ENCODE results near the gene SIGLEC8. TPM values are rescaled to one million over a fixed set of nuclear protein-coding genes. Genes with fewer than 3 reads are reported as not detected.

Gene SIGLEC8
- total and polyA plus RNA-seq, 9 of the 15 experiments (the other 6 are each of a cell fraction or from before 2014, with no cell fraction given), result 0.04 to 0.65 (median 0.39) TPM

DNA sequence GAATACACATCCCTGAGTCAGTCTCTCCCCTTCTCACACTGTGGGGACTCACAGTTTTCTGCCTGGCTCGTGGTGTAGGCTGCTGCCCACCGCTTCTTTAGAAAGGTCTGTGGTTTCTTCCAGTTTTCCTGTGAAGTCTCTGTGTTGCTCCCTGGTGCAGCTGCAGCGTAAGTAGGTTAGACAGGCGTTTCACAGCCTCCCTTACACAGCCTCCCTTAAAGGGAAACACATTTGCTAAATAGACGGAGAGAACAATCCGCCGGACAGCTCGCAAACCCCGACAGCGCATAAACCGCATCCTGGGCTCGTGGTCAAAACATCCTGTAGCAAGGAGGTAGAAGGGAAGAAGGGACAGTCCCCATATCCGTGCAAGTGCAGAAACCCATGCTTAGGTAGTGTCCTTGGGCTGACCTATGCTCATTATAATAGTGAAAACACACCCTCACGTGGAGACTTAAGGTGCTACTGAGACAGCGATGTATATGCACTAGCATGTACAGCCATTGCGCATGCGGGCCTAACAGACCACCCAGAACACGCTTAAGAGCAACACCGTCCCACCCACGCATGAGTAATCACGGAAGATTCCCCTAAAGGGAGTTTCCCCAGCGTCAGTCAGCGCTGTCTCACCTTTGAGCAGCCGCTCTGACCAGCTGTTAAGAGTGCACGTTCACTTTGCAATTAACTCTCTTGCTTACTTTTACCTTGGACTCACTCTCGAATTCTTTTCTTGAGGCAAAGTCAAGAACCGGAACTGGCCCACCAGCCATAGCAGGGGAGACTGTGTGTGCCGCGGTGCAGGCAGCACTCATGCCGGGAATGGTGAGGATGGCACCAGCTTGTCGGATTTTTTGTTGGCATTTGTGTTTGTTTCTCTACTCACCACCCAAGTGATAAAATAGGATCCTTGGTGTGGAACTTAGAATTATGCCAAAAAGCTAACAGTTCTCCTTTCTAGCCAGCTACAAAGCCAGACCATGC is 16.6 kb downstream of the SIGLEC8 start (continued):
- TF ChIP-seq SIN3A (IDR thresholded peaks at IDR 0.05; ENCODE audit: borderline replicate concordance in 2 of 2, control insufficient read depth in 1 of 2, low read depth in 2 of 2, low read length in 2 of 2) (peak in 1 of 2 experiments; percentile 50; a peak in 1 of 4 replicates), NFRKB (IDR thresholded peaks at IDR 0.05; ENCODE audit: low read depth) (peak; percentile 76; the same call in 1 of the 2 replicates), ZNF707 (CRISPR knock-in tag; conservative IDR thresholded peaks at IDR 0.05) (no peak), MTA3 (IDR thresholded peaks at IDR 0.05; ENCODE audit: borderline replicate concordance) (no peak), ZNF274 (IDR thresholded peaks at IDR 0.05; ENCODE audit: borderline replicate concordance, low read depth, low read length) (no peak), ZNF324 (CRISPR knock-in tag; IDR thresholded peaks at IDR 0.05) (no peak), FOXJ2 (tag; IDR thresholded peaks at IDR 0.05) (no peak), ZFP1 (CRISPR knock-in tag; IDR thresholded peaks at IDR 0.05) (no peak), ZNF586 (CRISPR knock-in tag; conservative IDR thresholded peaks at IDR 0.05) (no peak), ZKSCAN1 (IDR thresholded peaks at IDR 0.05; ENCODE audit: low read depth, low read length) (no peak), ZSCAN29 (IDR thresholded peaks at IDR 0.05) (0 out of 2 replicates have a peak, but pooled peaks have one; percentile 19), HDAC1 (IDR thresholded peaks at IDR 0.05) (peak in 1 of 2 experiments; percentile 41; a peak in 2 of 4 replicates), PCBP2 (IDR thresholded peaks at IDR 0.05; ENCODE audit: low read depth, low read length, poor library complexity, severe bottlenecking) (no peak), MAZ (CRISPR knock-in tag; conservative IDR thresholded peaks at IDR 0.05 in 1 of 2, IDR thresholded peaks at IDR 0.05 in 1 of 2) (no peak), KLF16 (IDR thresholded peaks at IDR 0.05) (no peak), NRF1 (conservative IDR thresholded peaks at IDR 0.05 in 1 of 2, IDR thresholded peaks at IDR 0.05 in 1 of 2) (peak; percentile 94 to 95), TAF15 (IDR thresholded peaks at IDR 0.05; ENCODE audit: low read depth, low read length) (no peak), ZNF197 (CRISPR knock-in tag; IDR thresholded peaks at IDR 0.05; ENCODE audit: low read depth) (no peak)
- TF ChIP-seq, protein P1, sequence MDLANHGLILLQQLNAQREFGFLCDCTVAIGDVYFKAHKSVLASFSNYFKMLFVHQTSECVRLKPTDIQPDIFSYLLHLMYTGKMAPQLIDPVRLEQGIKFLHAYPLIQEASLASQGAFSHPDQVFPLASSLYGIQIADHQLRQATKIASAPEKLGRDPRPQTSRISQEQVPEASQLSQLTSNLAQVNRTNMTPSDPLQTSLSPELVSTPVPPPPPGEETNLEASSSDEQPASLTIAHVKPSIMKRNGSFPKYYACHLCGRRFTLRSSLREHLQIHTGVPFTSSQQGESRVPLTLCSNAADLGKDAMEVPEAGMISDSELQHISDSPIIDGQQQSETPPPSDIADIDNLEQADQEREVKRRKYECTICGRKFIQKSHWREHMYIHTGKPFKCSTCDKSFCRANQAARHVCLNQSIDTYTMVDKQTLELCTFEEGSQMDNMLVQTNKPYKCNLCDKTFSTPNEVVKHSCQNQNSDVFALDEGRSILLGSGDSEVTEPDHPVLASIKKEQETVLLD (IDR thresholded peaks at IDR 0.05), result peak; percentile 88; the same call in 1 of the 2 replicates
- TF ChIP-seq, protein P2, sequence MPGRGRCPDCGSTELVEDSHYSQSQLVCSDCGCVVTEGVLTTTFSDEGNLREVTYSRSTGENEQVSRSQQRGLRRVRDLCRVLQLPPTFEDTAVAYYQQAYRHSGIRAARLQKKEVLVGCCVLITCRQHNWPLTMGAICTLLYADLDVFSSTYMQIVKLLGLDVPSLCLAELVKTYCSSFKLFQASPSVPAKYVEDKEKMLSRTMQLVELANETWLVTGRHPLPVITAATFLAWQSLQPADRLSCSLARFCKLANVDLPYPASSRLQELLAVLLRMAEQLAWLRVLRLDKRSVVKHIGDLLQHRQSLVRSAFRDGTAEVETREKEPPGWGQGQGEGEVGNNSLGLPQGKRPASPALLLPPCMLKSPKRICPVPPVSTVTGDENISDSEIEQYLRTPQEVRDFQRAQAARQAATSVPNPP (IDR thresholded peaks at IDR 0.05; ENCODE audit: borderline replicate concordance, insufficient read depth, insufficient read length), result no peak
- TF ChIP-seq, protein P3, sequence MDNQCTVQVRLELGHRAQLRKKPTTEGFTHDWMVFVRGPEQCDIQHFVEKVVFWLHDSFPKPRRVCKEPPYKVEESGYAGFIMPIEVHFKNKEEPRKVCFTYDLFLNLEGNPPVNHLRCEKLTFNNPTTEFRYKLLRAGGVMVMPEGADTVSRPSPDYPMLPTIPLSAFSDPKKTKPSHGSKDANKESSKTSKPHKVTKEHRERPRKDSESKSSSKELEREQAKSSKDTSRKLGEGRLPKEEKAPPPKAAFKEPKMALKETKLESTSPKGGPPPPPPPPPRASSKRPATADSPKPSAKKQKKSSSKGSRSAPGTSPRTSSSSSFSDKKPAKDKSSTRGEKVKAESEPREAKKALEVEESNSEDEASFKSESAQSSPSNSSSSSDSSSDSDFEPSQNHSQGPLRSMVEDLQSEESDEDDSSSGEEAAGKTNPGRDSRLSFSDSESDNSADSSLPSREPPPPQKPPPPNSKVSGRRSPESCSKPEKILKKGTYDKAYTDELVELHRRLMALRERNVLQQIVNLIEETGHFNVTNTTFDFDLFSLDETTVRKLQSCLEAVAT (IDR thresholded peaks at IDR 0.05), result 0 out of 4 replicates have a peak, but pooled peaks of 1 of the 2 experiments have one; percentile 7
- TF ChIP-seq, protein P4, sequence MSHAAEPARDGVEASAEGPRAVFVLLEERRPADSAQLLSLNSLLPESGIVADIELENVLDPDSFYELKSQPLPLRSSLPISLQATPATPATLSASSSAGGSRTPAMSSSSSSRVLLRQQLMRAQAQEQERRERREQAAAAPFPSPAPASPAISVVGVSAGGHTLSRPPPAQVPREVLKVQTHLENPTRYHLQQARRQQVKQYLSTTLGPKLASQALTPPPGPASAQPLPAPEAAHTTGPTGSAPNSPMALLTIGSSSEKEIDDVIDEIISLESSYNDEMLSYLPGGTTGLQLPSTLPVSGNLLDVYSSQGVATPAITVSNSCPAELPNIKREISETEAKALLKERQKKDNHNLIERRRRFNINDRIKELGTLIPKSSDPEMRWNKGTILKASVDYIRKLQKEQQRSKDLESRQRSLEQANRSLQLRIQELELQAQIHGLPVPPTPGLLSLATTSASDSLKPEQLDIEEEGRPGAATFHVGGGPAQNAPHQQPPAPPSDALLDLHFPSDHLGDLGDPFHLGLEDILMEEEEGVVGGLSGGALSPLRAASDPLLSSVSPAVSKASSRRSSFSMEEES (CRISPR knock-in tag; IDR thresholded peaks at IDR 0.05), result no peak

All from K562 (cell line).